Stimulated activated CD8-positive, alpha-beta memory T cell treated with anti-CD3 and anti-CD28 coated beads, Interleukin-7, amount 100 ng/mL, for 4 hours (primary cell): ENCODE measurements around the gene CNOT2.
"Not testable (repeated sequence)": the region's sequence is repeated elsewhere in the genome, so short reads cannot be mapped to it uniquely, and the experiment has no call there.

Experiments used
- DNase-seq, 2 donors: peaks; one replicate each; pipeline ENCODE4 v3.0.0-alpha.2; 2020; ENCODE audit warnings: low read depth in 2 of 2

Gene CNOT2

DNA sequence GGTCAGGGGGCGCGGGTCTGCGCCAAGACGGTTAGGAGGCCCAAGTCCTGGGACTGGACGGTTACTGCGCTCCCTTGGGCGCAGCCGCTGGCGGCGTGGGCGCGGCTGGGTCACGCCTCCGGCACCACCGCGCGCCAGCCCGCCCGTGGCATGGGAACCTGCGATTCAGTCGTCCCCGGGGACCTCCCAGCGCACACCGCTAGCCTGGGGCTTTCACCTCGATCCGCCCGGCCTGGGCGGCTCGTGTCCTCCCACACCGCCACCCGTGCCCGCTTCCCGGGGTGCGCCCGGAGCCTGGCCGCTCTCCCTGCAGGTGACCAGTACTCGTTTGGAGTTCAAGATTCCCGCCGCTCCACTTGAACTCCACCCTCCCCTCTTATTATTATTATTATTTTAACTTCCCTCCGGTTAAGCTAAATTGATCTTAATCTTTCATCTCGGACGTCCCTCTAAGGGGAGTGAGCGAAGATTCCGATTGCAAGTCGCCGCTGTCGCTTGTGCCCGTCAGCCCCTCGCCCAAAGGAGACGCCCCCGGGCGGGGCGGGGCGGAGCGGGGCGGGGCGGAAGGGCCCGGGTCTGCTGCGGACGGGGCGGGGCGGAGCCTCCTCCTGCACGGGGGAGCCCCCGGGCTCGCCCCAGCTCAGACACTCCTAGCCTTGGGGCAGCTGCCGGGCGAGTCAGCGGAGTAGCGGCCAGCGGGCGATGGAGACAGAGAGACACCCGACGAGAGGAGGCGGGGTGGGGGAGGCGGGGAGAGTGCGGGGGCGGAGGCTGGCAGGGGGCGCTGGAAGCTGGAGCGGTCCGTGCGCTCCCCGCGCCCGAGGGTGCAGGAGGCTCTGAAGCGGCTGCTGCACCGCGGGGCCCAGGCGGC lies 122.7 kb downstream of the CNOT2 start, which contains the start of gene KCNMB4:
KCNMB4 (plus strand) TSS at position 643 of the 871 bp plus-strand sequence. CDS start 445 bp downstream, outside the sequence.
- DNase-seq: peak; percentile 26 to 67

DNA sequence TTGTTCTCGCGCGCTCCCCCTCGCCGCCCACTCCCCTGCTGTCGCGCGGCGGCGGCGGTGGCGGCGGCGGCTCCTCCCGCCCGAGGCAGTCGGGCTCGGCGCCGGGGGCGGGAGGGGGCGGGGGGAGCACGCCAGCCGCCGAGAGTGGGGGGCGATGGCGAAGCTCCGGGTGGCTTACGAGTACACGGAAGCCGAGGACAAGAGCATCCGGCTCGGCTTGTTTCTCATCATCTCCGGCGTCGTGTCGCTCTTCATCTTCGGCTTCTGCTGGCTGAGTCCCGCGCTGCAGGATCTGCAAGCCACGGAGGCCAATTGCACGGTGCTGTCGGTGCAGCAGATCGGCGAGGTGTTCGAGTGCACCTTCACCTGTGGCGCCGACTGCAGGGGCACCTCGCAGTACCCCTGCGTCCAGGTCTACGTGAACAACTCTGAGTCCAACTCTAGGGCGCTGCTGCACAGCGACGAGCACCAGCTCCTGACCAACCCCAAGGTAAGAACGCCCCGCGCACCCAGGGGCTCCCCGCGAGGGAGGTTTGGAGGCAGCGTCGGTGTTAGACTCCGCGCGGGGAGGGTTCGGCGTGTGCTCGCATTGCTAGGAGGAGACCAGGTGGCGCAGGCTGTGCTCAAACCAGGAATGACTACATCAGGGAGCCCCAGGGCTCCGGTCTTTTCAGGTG lies 123.5 kb downstream of the CNOT2 start:
- peak in 1 of 2 donors; percentile 63 for DNase-seq

DNA sequence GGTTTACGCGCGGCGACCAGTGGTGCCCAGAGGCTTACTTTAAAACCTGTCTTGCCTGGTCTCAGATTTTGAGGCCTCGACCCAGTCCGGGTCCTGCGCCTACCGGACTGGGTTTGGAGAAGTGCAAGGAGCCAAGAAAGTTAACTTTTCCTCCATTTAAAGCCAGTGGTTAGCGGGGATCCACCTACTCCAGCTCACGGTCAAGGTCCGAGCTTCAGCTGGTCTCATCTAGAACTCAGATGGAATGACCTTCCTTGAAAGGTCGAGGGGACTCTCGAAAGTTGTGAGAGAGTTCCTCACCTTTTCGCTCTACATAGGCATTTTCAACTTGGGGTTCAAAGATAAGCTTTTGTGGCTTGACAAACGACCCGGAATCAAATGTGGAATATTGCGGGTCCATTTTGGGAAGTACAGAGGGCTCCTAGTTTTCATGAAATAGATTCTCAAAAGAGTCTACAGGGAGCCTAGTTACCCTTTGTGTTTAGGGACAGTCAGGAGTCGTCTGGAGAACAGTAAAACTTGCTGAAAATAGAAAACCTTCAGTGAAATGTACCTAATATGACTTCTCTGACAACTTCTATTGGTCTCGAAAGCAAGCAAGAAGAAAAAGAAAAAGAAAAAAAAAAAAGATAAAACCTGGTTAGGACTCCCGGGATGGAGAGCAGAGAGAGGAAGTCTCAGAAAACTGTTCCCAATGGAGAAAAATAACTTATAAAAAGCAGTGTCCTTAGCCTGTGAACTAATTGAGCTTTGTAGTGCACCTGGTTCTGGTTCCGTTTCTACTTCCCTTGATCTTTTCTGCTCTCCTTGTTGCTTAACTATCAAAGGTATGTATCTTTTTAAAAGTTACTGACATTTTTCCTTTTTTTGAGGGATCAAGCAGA lies 124.3 kb downstream of the CNOT2 start:
- DNase-seq: no peak

DNA sequence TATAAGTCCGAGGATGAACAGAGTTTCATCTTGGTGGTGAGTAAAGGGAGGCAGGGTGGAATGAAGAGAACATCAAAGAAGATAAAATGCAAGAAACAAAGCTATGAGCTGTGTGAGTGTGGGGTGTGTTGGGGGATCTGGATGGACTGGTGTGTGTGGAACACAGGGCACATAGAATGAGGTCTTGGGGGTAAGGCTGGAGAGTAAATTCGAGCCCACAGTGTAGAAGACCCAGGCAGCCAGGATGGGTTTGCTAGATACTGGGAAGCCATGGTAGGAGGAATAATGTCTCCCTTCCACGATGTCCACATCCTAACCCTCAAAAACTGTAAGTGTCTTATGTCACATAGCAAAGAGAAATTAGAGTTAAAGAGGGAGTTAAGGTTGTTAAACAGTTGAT lies 129.6 kb downstream of the CNOT2 start:
- no peak for DNase-seq

DNA sequence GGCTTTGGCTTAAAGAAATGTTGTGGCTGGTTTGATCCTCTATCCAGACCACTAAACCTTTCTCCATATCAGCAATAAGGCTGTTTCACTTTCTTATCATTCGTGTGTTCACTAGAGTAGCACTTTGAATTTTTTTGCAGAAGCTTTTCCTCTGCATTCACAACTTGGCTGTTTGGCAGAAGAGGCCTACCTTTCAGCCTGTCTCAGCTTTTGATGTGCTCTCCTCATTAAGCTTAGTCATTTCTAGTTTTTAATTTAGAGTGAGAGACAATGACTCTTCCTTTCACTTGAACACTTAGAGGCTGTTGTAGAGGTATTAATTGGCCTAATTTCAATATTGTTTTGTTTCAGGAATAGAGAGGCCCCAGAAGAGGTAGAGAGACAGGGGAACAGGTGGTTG lies 136.6 kb downstream of the CNOT2 start:
- no peak for DNase-seq

DNA sequence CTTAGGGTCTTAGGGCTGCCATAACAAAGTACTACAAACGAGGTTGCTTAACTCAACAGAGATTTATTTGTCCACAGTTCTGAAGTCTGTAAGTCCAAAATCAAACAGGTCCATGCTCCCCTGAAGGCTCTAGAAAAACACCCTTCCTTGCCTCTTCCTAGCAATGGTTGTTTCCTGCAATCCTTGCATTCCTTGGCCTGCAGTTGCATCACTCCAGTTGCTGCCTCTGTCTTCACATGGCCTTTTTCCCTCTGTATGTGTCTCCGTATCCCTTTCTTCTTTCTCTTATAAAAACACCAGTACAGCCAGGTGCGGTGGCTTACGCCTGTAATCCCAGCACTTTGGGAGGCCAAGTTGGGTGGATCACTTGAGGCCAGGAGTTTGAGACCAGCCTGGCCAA lies 140.3 kb downstream of the CNOT2 start:
- no peak for DNase-seq

DNA sequence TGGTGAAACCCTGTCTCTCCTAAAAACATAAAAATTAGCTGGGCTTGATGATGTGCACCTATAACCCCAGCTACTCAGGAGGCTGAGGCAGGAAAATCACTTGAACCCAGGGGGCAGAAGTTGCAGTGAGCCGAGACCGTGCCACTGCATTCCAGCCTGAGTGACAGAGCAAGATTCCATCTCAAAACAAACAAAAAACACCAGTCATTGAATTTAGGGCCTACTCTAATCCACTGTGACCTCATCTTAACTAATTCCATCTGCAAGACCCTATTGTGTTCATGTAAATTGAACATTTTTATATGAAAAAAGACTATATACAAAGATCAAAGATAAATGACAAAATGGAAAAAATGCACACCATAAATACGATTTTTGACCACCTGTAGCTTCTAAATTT lies 140.7 kb downstream of the CNOT2 start:
- no peak for DNase-seq

DNA sequence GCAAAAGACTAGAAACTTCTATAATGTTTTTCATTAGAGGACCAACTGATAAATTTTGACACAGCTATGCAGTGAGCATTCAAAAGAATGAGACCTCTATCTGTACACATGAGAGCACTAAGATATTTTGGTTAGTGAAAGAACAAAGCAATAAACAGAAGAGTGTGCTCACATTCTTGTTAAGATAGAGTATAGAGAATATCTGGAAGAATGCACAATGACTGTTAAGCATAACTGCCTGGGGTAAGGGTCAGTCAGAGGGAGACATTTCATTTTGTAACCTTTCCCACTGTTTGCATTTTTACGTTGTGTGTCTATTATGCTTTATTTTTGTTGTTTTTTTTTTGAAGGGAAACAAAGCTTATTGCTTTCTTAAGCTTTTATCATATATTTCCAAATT lies 143.5 kb downstream of the CNOT2 start:
- DNase-seq: no peak

DNA sequence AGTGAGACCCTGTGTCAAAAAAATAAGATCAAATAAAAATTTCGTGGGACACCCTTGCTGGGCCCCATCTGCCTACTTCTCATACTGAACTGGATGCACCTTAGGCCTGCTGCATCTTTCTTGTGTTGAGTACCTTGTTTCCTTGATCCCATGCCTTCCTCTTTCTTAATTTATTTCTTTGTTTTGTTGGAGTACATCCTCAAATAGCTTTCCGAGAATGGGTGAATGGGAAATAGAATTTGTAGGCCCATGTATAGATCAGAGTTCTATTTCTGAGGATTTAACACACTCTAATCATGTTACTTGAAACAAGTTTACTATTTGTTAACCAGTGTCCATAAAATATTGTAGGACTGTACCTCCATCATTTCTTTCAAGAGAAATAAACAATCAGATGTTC lies 146.4 kb downstream of the CNOT2 start:
- no peak for DNase-seq

DNA sequence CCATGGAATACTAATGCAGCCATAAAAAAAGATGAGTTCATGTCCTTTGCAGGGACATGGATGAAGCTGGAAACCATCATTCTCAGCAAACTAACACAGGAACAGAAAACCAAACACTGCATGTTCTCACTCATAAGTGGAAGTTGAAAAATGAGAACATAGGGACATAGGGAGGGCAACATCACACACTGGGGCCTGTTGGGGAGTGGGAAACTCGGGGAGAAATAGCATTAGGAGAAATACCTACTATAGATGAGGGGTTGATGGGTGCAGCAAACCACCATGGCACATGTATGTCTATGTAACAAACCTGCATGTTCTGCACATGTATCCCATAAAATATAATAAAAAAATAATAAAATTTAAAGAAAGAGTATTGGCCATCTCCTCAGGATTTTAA lies 149.4 kb downstream of the CNOT2 start:
- not testable (repeated sequence) for DNase-seq

DNA sequence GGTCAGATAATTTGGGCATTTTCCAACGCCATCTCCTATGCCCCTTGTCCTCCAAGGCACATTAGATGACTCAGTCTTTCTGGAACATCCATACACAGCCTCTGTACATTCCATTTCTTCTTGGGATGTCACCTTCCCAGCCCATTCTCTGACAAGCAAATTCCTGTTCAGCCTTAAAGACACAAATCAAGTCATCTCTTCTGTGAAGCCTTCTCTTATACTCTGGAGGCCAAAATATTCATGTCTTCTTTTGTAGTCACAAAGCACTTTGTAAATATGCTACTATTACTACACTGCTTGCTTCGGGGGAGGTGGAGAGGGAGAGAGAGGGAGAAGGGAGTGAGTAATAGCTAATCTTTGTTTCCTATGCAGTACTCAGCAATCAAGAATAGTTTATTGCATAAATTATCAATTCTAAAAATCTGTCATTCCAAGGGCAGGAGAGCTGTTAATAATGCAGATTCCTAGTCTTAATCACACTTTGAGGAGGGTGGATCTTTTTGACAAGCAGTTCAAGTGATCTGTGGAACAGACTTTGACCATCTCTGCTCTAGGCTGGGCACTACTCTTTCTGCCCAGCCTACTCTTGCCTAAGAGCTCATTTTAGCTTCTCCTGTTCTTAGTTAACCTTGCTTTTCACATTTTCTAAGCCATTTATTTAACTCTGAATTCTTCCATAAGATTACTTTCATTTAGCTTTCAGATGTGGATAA lies 150.7 kb downstream of the CNOT2 start:
- DNase-seq: no peak

DNA sequence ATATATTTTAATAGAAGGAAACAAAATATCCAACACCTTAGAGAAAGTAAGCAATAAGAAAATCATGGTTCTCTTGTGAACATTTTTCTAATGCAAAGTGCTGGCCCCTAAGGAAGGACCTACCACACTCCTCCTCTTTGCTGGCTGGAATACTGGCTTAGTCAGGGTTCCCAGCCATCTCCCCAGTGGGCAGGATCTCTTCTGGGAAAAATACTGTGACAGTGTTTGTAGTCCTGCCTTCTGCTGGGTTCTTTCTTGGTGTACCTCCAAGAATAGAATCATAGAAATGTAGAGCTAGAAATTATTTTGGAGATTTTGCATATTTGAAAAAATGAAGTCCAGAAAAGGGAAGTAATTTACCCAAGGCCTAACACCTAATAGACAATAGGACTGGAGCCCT lies 154.8 kb downstream of the CNOT2 start:
- DNase-seq: no peak

DNA sequence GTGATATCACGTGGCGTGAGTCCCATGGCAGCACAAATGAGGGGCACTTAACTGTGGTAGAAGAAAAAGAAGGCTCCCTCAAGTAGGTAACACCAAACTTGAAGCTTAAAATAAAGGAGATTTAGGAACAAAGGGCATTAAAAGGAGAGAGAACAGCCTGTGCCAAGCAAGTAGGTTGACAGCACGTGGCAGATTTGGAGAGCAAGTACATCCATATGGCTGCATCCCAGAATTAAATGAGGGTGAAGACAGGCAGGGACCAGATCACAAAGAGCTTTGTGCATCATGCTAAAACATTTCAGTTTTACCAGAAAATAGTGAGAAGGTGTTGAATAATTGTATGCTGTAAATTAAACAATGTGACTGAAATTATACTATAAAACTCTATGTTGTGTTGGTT lies 155.6 kb downstream of the CNOT2 start:
- DNase-seq: no peak

DNA sequence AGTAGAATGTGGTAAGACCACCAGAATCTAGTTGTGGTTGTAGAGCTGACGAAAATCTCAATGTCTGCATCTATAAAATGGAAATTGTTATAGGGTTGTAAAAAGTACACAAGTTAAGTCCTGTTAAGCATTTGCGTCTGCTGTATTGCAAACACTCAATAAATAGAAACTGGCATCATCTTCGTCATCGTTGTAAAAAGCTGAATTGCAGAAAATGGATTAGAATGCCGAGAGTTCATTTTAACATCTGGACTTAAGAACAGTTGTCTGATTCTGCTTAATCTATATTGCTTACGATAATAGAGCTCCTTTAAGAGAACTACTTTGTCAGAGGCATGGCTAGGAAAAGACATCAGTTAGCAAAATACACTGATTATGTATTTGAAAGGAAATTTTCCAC lies 156.1 kb downstream of the CNOT2 start:
- no peak for DNase-seq

DNA sequence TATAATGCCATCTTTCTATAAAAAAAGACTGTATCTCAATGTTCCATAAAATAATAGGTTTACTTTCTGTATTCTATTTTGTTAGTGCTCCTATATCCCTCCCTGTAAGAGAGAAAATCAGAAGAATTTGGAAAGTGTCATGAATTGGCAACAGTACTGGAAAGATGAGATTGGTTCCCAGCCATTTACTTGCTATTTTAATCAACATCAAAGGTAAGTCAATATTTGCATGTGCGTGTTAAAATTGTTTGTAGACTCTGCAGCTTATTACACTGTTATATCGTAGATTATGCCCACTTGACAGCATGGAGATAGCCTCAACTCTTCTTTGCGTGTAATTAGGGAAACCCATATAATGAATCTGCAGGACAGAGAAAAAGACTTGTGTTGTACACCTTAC lies 156.9 kb downstream of the CNOT2 start:
- DNase-seq: no peak

DNA sequence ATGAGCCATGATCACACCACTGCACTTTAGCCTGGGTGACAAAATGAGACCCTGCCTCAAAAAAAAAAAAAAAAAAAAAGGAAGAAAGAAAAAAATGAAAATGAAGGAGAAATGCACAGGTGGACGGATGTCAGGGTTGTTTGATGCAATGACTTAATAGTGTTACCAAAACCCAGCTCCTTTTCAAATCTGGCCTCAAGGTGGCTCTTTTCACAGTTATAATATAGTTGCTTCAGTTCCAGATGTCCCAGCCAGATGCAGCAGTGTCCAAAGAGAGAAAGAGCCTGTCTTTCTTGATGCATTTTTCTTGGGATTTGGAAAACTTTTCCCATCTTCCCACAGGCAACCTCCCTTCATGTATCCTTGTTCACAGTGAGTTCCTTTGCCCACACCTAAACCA lies 159.4 kb downstream of the CNOT2 start:
- no peak for DNase-seq

DNA sequence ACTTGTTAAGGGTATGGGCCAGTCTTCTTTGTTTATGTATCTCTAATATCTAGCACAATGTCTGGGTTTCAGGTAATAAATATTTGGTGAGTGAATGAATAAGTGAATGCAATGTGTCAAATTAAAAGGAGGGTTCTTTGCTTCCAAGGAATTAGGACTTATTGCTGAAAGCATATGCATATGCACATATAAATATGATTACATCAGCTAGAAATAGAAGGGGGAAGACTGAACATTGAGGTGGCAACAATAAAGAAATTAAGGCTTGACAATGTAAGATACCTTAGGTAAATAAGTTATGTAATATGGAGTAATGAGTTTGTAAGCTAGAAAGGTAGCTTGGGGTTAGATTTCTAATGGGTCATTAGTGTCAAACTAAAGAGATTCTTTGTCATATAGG lies 160.6 kb downstream of the CNOT2 start:
- no peak for DNase-seq
